C4-2B (cell line): ENCODE measurements around the gene LAMA5.

ENCODE experiments used
- H3K27ac ChIP-seq: fragments of 450-650 bp; 2 replicates; pipeline ENCODE4 v1.5.1; 2017
- CTCF ChIP-seq: fragments of 450-650 bp; conservative IDR thresholded peaks from 2 replicates; pipeline ENCODE4 v1.5.1; 2017; ENCODE audit warnings: mild to moderate bottlenecking
- ZFX ChIP-seq: fragments of 450-650 bp; IDR thresholded peaks from 2 replicates; pipeline ENCODE4 v1.6.1; 2017

The LAMA5 gene

GRCh38 chr20:62366370-62367135 lies 559 bp downstream of the LAMA5 start:
- H3K27ac ChIP-seq: peak overlapping the region; percentile 98
- peak; percentile 80 for TF ChIP-seq ZFX
- TF ChIP-seq CTCF: no peak

- peak overlapping the region; percentile 98 for H3K27ac ChIP-seq
Observed at GRCh38 chr20:62365814-62366369, 1.2 kb downstream of the LAMA5 start.

DNA sequence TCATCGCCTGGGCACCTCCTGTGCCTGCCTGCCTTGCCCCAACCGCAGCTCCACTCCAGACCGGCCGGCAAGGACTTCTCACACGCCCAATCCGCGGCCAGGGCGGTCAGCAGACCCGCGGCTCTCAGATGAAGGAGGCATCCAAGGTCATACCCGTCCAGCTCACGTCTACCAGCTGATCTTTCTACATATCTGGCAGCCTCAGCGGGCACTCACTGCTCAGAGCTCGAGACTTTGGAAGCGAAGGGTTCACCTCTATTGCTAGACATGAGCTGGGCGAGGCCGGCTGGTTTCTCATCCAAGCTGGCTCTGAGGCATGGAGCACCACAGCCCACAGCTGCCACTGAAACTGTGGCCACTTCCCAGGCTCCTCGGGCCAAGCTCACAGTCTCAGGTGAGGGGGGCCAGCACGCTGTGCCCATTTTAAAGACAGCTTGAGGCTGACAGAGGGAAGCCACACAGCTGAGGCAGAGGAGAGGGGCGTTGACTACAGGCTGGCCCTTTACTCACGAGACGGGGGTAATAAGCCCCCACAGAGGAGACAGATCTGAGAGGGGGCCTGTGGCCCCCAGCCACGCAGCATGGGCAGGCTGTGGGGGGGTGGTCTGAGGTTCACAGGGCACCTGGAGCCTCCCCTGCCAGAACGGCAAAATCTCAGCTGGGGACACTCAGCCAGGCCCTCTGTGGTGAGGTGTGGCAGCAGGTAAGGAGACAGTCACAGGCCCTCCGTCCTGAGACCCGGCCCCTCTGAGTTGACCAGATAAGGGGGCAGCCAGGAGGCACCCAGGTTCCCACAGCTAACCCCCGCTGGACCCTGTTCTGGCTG lies 2.0 kb downstream of the LAMA5 start:
- peak overlapping the region; percentile 98 for H3K27ac ChIP-seq
- TF ChIP-seq ZFX (no peak), CTCF (no peak)

More at GRCh38 chr20:62365814-62366369, 1.2 kb downstream of the LAMA5 start:
- TF ChIP-seq CTCF (no peak), ZFX (no peak)

DNA sequence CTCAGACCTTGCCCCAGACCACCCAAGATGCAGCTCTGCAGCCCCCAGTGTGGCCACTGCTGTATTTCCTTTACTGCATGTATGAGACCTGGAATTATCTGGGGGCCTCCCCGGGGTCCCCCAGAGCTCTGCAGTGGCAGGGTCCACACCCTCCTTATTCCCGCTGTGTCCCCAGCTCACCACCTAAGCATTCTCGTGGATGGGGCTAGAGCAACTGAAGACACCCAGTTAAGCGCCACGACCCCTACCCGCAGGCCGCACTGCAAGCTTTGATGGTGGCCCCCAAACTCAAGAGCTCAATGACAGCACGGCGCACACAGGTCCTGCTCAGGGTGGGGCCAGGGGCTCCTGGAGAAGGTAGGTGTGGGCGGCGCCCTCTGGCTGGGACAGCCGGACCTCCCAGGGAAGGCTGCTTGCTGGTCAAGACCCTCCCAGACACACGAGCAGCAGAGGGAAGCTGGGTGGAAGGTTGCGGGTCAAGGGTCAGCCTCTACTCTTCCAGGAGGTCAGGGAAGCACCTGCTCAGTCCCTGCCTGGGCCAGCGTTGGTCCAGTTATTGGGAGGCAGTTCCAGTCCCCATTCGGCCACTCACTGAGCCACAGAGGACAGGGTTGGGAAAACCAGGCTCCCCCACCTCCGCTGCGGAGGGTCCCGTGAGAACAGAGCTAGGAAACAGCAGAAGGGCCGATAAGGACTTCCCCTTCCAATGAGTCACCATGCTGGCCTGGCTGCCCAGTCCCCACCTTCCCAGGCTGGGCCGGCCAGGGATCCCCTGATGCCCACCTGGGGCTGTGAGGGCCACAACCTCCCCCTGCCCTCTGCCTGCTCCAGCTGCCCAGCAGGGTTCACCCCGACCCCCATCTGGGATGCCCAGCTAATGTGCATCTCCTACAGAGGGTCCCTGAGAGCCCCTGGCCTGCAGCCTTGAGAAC lies 2.9 kb downstream of the LAMA5 start:
- H3K27ac ChIP-seq: peak overlapping the region; percentile 98; the same call in 1 of the 2 replicates
- TF ChIP-seq ZFX (no peak), CTCF (no peak)

- H3K27ac ChIP-seq: no peak overlapping the region
- TF ChIP-seq CTCF (no peak), ZFX (no peak)
Observed at GRCh38 chr20:62362991-62363919, 3.9 kb downstream of the LAMA5 start.

- no peak overlapping the region for H3K27ac ChIP-seq
Observed at GRCh38 chr20:62362590-62362940, 4.5 kb downstream of the LAMA5 start.

More at GRCh38 chr20:62362590-62362940, 4.5 kb downstream of the LAMA5 start:
- no peak for TF ChIP-seq ZFX
- TF ChIP-seq CTCF: no peak
